HFFc6 (cell line): ENCODE results near the gene CSMD2. TPM values are rescaled to one million over a fixed set of nuclear protein-coding genes. Genes with fewer than 3 reads are reported as not detected.

Experiments used
- DNase-seq: peaks from one replicate; pipeline ENCODE4 v3.0.0-alpha.2; 2018
- H3K27ac Mint-ChIP-seq: 2 replicates; pipeline ENCODE4 v1.8.0; 2020; ENCODE audit warnings: mild to moderate bottlenecking, mixed read lengths
- H3K27me3 Mint-ChIP-seq: 2 replicates; pipeline ENCODE4 v1.8.0; 2021; ENCODE audit warnings: mild to moderate bottlenecking, moderate library complexity, mixed read lengths; ENCODE audit not compliant: insufficient read depth
- H3K36me3 Mint-ChIP-seq: 2 replicates; pipeline ENCODE4 v1.8.0; 2021; ENCODE audit warnings: low read depth, mixed read lengths
- H3K4me1 Mint-ChIP-seq: 2 replicates; pipeline ENCODE4 v1.8.0; 2020; ENCODE audit warnings: low read depth, mixed read lengths
- H3K4me3 Mint-ChIP-seq: 2 replicates; pipeline ENCODE4 v1.8.0; 2020; ENCODE audit warnings: mild to moderate bottlenecking, moderate library complexity, mixed read lengths
- H3K9me3 Mint-ChIP-seq: 2 replicates; pipeline ENCODE4 v1.8.0; 2020; ENCODE audit warnings: mild to moderate bottlenecking, mixed read lengths
- CTCF ChIP-seq: fragments of 200-600 bp; sonication (generic); IDR thresholded peaks from 2 replicates; pipeline ENCODE4 v1.5.0; 2021; ENCODE audit warnings: antibody characterized with exemption, mild to moderate bottlenecking
- total RNA-seq, 6 experiments: library from RNA; stranded (reverse); fragmentation: NEBNext Ultra II Directional; extraction: Animal tissue kit (Norgen Biotek cat#: 25700); gene quantifications; 2 replicates in 1 of 6; 3 replicates in 5 of 6; pipeline ENCODE4 v1.2.3, GENCODE V29; 2021

Gene CSMD2
- total RNA-seq, 6 experiments from 2014 or later: 0.77 to 3.2 (median 1.2) TPM

GRCh38 chr1:33762109-33762830 lies 402.8 kb downstream of the CSMD2 start:
- Mint-ChIP-seq H3K4me1 (peaks cover 19% of the 10 kb centered on the region; the same call in 1 of the 2 replicates), H3K27ac (peak overlapping the region; percentile 3; the same call in 1 of the 2 replicates), H3K36me3 (peaks cover 5% of the 10 kb centered on the region; the same call in 1 of the 2 replicates), H3K9me3 (peaks cover 11% of the 10 kb centered on the region), H3K4me3 (no peak overlapping the region), H3K27me3 (no peaks in the 10 kb centered on the region; the same call in 1 of the 2 replicates)
- DNase-seq: peak; percentile 21
- TF ChIP-seq CTCF: no peak

GRCh38 chr1:33758698-33759097 lies 406.3 kb downstream of the CSMD2 start:
- Mint-ChIP-seq H3K27me3 (no peaks in the 10 kb centered on the region; the same call in 1 of the 2 replicates), H3K27ac (no peak overlapping the region), H3K9me3 (peaks cover 24% of the 10 kb centered on the region), H3K4me3 (no peak overlapping the region), H3K4me1 (peaks cover 19% of the 10 kb centered on the region; the same call in 1 of the 2 replicates), H3K36me3 (peaks cover 5% of the 10 kb centered on the region; the same call in 1 of the 2 replicates)
- no peak for TF ChIP-seq CTCF
- peak; percentile 65 for DNase-seq

- H3K36me3 Mint-ChIP-seq: peaks cover 7% of the 10 kb centered on the region; the same call in 1 of the 2 replicates
- H3K27me3 Mint-ChIP-seq: peaks cover 2% of the 10 kb centered on the region
- H3K4me1 Mint-ChIP-seq: peaks cover under 1% of the 10 kb centered on the region; the same call in 1 of the 2 replicates
- no peak overlapping the region for H3K27ac Mint-ChIP-seq
- peaks cover 28% of the 10 kb centered on the region for H3K9me3 Mint-ChIP-seq
- H3K4me3 Mint-ChIP-seq: no peak overlapping the region
- DNase-seq: no peak
- no peak for TF ChIP-seq CTCF
Measured at GRCh38 chr1:33753087-33753856, 411.8 kb downstream of the CSMD2 start.

- H3K27me3 Mint-ChIP-seq: no peaks in the 10 kb centered on the region; the same call in none of the 2 replicates
- H3K4me1 Mint-ChIP-seq: no peaks in the 10 kb centered on the region
- no peak overlapping the region for H3K27ac Mint-ChIP-seq
- H3K4me3 Mint-ChIP-seq: no peak overlapping the region
- no peaks in the 10 kb centered on the region for H3K36me3 Mint-ChIP-seq
- peaks cover 16% of the 10 kb centered on the region for H3K9me3 Mint-ChIP-seq
- no peak for DNase-seq
- TF ChIP-seq CTCF: no peak
Measured at GRCh38 chr1:33745942-33746341, 419.1 kb downstream of the CSMD2 start.

- TF ChIP-seq CTCF: no peak
- no peaks in the 10 kb centered on the region for H3K4me1 Mint-ChIP-seq
- no peak overlapping the region for H3K4me3 Mint-ChIP-seq
- DNase-seq: no peak
- no peaks in the 10 kb centered on the region for H3K36me3 Mint-ChIP-seq
- no peaks in the 10 kb centered on the region; the same call in none of the 2 replicates for H3K27me3 Mint-ChIP-seq
- H3K27ac Mint-ChIP-seq: no peak overlapping the region
- peaks cover 16% of the 10 kb centered on the region for H3K9me3 Mint-ChIP-seq
Measured at GRCh38 chr1:33743221-33743998, 421.6 kb downstream of the CSMD2 start.
